GM12801 (cell line): ENCODE measurements around the gene KANSL2.

ENCODE experiments used
- TF ChIP-seq, protein P1 (sequence below): IDR thresholded peaks from one replicate; pipeline ENCODE4 v1.5.1; 2011; ENCODE audit warnings: control low read depth; ENCODE audit not compliant: insufficient read length; ENCODE audit errors: extremely low read depth

KANSL2 gene

GRCh38 chr12:48688836-48689235 lies 6.8 kb upstream of the KANSL2 start:
- TF ChIP-seq, protein P1, sequence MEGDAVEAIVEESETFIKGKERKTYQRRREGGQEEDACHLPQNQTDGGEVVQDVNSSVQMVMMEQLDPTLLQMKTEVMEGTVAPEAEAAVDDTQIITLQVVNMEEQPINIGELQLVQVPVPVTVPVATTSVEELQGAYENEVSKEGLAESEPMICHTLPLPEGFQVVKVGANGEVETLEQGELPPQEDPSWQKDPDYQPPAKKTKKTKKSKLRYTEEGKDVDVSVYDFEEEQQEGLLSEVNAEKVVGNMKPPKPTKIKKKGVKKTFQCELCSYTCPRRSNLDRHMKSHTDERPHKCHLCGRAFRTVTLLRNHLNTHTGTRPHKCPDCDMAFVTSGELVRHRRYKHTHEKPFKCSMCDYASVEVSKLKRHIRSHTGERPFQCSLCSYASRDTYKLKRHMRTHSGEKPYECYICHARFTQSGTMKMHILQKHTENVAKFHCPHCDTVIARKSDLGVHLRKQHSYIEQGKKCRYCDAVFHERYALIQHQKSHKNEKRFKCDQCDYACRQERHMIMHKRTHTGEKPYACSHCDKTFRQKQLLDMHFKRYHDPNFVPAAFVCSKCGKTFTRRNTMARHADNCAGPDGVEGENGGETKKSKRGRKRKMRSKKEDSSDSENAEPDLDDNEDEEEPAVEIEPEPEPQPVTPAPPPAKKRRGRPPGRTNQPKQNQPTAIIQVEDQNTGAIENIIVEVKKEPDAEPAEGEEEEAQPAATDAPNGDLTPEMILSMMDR, result no peak

DNA sequence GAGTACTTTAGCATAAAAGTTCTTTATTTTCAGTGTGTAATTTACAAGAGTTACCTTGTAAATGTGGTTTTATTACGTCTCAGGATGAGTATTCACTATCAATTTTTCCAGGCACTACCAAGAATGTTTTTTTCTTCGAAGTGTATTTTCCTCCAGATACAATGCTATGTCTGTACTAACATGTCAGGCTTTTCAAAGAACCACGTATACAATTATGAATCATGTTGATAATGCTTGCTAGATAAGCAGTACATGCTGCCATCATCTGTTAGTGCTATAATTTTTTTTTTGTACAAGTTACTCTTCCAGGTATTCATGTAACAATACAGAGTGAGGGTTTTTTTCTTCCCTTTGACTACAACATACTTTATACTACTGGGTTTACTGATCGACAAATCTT lies 5.6 kb upstream of the KANSL2 start:
- TF ChIP-seq, protein P1, result no peak

- TF ChIP-seq, protein P1, result no peak
Measured at GRCh38 chr12:48686615-48687334, 4.7 kb upstream of the KANSL2 start.

- TF ChIP-seq, protein P1, result no peak
Measured at GRCh38 chr12:48686037-48686595, 4.1 kb upstream of the KANSL2 start.

DNA sequence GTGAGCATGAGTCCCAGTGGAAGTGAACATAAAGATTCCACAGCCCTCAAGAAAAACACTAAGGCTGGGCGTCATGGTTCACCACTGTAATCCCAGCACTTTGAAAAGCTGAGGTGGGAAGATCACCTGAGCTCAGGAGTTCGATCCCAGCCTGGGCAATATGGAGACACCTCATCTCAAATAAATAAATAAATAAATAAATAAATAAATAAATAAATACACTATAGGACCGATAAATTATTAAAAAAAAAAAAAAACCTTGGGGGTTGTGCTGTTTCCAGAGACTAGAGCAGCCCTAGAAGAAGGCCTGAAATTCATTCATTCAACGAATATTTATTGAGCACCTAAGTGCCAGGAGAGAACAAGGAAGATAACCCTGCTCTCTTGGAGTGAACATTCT lies 1.5 kb upstream of the KANSL2 start:
- TF ChIP-seq, protein P1, result no peak

DNA sequence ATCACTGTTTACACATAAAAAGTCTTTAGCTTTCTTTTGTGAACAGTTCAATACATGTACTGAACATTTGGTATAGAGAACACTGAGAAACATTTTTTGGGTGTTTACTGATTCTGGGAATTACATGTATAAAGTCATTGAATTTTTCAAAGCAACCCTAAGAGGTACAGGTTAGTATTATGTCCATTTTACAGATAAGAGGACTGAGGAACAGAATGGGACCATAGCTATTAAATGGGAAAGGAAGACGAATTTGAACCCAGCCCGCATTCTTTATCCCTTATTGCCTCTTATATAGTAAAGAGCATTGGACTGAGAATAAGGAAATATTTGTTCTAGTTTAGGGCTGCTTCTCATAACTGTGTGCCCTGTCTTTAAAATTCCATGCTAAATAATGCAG lies 889 bp upstream of the KANSL2 start:
- TF ChIP-seq, protein P1, result no peak

- TF ChIP-seq, protein P1, result no peak
Measured at GRCh38 chr12:48681399-48681709, 684 bp downstream of the KANSL2 start.

DNA sequence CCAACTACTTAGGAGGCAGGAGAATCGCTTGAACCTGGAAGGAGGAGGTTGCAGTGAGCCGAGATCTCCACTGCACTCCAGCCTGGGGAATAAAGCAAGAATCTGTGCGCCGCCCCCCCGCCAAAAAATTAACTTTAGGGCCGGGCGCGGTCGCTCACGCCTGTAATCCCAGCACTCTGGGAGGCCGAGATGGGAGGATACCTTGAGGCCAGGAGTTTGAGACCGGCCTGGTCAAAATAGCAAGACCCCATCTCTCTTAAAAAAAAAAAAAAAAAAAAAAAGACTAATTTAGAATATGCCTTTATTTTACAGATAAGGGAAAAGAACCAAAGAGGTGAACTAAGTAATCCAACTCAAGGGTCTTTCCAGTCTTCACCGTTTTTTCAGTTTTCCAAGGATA lies 1.2 kb downstream of the KANSL2 start:
- TF ChIP-seq, protein P1, result no peak
